DOHH2 (cell line): Measurements from ENCODE around the gene ADRA1B.
"Not testable (repeated sequence)": the region's sequence is repeated elsewhere in the genome, so short reads cannot be mapped to it uniquely, and the experiment has no call there.

ENCODE experiments used
- CTCF ChIP-seq: fragments of 200-600 bp; sonication (generic); IDR thresholded peaks from one replicate; pipeline ENCODE4 v1.5.1; 2014; ENCODE audit warnings: antibody characterized with exemption, mild to moderate bottlenecking, low read depth, low read length; ENCODE audit not compliant: poor library complexity, severe bottlenecking
- EZH2phosphoT487 ChIP-seq: fragments of 200-600 bp; sonication (generic); IDR thresholded peaks from 2 replicates; pipeline ENCODE4 v1.6.1; 2017; ENCODE audit warnings: borderline replicate concordance, mild to moderate bottlenecking, antibody characterized with exemption, low read length, moderate library complexity, mixed read lengths

- not testable (repeated sequence) for TF ChIP-seq CTCF, EZH2phosphoT487
Measured at GRCh38 chr5:160014197-160014596, 97.9 kb downstream of the ADRA1B start.
